Natural killer cell (primary cell): ENCODE results near the gene ALDH1L1. TPM values are rescaled to one million over a fixed set of nuclear protein-coding genes. Genes with fewer than 3 reads are reported as not detected.

Experiments
- ATAC-seq, 3 donors: fragments of 150-1000 bp in 2 of 3; fragments of 200-7000 bp in 1 of 3; cut with Tn5 transposase; 1 replicate in 1 of 3; 2 replicates in 2 of 3; pipeline ENCODE4 v1.10.0; 2021; ENCODE audit warnings: mild to moderate bottlenecking in 2 of 3, moderate library complexity in 2 of 3
- DNase-seq, 2 donors: peaks; one replicate each; pipeline versions ENCODE4 v3.0.0 to v3.0.0-alpha.2; 2013 to 2021; ENCODE audit warnings: mixed read lengths in 1 of 2
- H3K27ac ChIP-seq: one replicate; pipeline ENCODE4 v1.5.1; 2013; ENCODE audit warnings: mild to moderate bottlenecking, low read length
- H3K27me3 ChIP-seq: one replicate; pipeline ENCODE4 v1.6.1; 2013; ENCODE audit warnings: low read length; ENCODE audit not compliant: control insufficient read depth, insufficient read depth
- H3K36me3 ChIP-seq: one replicate; pipeline ENCODE4 v1.6.1; 2013; ENCODE audit warnings: low read length; ENCODE audit not compliant: control insufficient read depth, insufficient read depth
- H3K4me1 ChIP-seq: one replicate; pipeline ENCODE4 v1.6.1; 2013; ENCODE audit warnings: low read length; ENCODE audit not compliant: control insufficient read depth, insufficient read depth
- H3K4me3 ChIP-seq: one replicate; pipeline ENCODE4 v1.5.1; 2013; ENCODE audit warnings: low read length
- H3K9me3 ChIP-seq: one replicate; pipeline ENCODE4 v1.6.1; 2013; ENCODE audit warnings: low read length; ENCODE audit not compliant: control insufficient read depth, insufficient read depth
- H3K27ac Mint-ChIP-seq, 2 donors: one replicate each; pipeline ENCODE4 v1.8.0; 2022; ENCODE audit warnings: mild to moderate bottlenecking in 2 of 2, mixed read lengths in 2 of 2, moderate library complexity in 1 of 2
- H3K27me3 Mint-ChIP-seq, 2 donors: one replicate each; pipeline ENCODE4 v1.8.0; 2022; ENCODE audit warnings: low read depth in 2 of 2, mixed read lengths in 2 of 2
- H3K36me3 Mint-ChIP-seq: one replicate; pipeline ENCODE4 v1.8.0; 2022; ENCODE audit warnings: mixed read lengths
- H3K4me1 Mint-ChIP-seq, 2 donors: one replicate each; pipeline ENCODE4 v1.8.0; 2022; ENCODE audit warnings: mixed read lengths in 2 of 2
- H3K4me3 Mint-ChIP-seq: one replicate; pipeline ENCODE4 v1.8.0; 2022; ENCODE audit warnings: mild to moderate bottlenecking, moderate library complexity, mixed read lengths
- H3K9me3 Mint-ChIP-seq, 2 donors: one replicate each; pipeline ENCODE4 v1.8.0; 2022; ENCODE audit warnings: mixed read lengths in 2 of 2
- WGBS: methylation state at CpG from one replicate; pipeline ENCODE4 v1.1.7; 2013; ENCODE audit warnings: missing lambda C conversion rate; ENCODE audit not compliant: insufficient coverage; 5-methylcytosine and 5-hydroxymethylcytosine counted together
- intact Hi-C: fragments of 100-400 bp; cut with micrococcal nuclease; formaldehyde crosslinking; loops from one replicate; pipeline ENCODE4 v1.14.2; 2022
- total RNA-seq, 4 donors: library from RNA; stranded (reverse); fragments of 120-200 nt in 1 of 4; gene quantifications; one replicate each; pipeline versions ENCODE4 v1.2.3 to v1.2.4, GENCODE V29; 2013 to 2022
- TF ChIP-seq, protein P1 (sequence below): fragments of 200-600 bp; IDR thresholded peaks from one replicate; pipeline ENCODE4 v1.8.0; 2022; ENCODE audit warnings: antibody characterized with exemption

The ALDH1L1 gene
- total RNA-seq, 3 donors from 2014 or later (not counting 1 experiment from before 2014, with no cell fraction given) = not detected

DNA sequence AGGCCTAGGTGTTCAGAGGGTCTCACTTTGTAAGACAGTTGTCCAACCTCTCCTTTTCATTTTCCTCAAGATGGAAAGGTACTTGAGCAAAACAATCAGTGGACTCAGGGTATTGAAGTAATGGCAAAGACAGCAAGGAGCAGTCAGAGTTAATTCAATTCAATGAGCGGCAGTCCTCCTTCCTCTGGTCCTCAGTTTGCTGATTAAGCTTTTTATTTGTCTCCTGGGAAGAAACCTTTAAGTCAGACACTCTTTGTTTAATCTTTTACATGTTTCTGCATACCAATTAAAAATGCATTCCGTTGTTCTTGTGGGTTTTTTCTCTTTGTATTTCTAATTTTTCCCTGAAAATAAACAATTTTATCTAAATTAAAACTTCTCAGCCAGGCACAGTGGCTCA lies 18.9 kb upstream of the ALDH1L1 start:
- ATAC-seq = no peak
- peaks cover 0 to 3% of the 10 kb centered on the region in 2 donors for H3K9me3 Mint-ChIP-seq
- no peaks in the 10 kb centered on the region for H3K4me1 Mint-ChIP-seq
- Histone ChIP-seq H3K36me3 (no peaks in the 10 kb centered on the region), H3K4me3 (no peak overlapping the region), H3K4me1 (no peaks in the 10 kb centered on the region), H3K27ac (no peak overlapping the region), H3K27me3 (no peaks in the 10 kb centered on the region), H3K9me3 (no peaks in the 10 kb centered on the region)
- DNase-seq = no peak
- H3K36me3 Mint-ChIP-seq = no peaks in the 10 kb centered on the region
- H3K4me3 Mint-ChIP-seq = no peak overlapping the region
- intact Hi-C loops = no loop called here
- H3K27ac Mint-ChIP-seq = no peak overlapping the region
- peaks cover 0 to 30% of the 10 kb centered on the region in 2 donors for H3K27me3 Mint-ChIP-seq
- 80% methylated on average over 2 of the region's 2 CpGs for WGBS
- TF ChIP-seq, protein P1, sequence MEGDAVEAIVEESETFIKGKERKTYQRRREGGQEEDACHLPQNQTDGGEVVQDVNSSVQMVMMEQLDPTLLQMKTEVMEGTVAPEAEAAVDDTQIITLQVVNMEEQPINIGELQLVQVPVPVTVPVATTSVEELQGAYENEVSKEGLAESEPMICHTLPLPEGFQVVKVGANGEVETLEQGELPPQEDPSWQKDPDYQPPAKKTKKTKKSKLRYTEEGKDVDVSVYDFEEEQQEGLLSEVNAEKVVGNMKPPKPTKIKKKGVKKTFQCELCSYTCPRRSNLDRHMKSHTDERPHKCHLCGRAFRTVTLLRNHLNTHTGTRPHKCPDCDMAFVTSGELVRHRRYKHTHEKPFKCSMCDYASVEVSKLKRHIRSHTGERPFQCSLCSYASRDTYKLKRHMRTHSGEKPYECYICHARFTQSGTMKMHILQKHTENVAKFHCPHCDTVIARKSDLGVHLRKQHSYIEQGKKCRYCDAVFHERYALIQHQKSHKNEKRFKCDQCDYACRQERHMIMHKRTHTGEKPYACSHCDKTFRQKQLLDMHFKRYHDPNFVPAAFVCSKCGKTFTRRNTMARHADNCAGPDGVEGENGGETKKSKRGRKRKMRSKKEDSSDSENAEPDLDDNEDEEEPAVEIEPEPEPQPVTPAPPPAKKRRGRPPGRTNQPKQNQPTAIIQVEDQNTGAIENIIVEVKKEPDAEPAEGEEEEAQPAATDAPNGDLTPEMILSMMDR = no peak

DNA sequence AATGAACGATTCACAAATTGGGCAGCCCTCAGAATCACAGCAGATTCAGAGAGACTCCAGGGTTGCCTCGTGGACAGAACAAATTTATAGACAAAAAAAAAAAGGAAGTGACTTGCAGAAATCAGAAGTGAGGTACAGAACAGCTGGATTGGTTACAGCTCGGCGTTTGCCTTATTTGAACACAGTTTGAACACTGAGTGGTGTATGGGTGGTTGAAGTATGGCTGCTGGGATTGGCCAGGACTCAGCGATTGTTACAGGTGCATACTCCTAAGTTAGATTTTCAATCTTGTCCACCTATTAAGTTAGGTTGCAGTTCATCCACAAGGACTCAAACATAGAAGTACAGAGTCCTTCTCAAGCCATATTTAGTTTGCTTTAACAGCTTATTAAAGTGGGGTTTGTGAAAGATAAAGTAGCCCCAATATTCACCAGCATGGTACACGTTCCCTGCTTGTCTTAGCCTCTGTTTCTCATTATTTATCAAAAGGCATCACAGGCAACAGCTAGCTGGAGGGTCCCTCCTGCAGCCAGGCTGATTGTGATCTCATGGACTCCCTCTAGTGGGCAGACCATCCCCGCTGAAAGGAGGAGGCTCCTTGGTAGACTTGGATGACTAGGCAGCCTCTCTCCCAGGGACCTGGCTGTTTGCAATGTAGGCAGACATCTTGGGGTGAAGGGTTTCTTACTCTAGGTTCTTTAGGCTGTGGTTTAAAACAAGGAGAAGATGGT lies 17.6 kb upstream of the ALDH1L1 start:
- peak in 1 of 2 donors; percentile 59 for DNase-seq
- 14% methylated on average over 6 of the region's 7 CpGs for WGBS
- intact Hi-C loops = no loop called here

DNA sequence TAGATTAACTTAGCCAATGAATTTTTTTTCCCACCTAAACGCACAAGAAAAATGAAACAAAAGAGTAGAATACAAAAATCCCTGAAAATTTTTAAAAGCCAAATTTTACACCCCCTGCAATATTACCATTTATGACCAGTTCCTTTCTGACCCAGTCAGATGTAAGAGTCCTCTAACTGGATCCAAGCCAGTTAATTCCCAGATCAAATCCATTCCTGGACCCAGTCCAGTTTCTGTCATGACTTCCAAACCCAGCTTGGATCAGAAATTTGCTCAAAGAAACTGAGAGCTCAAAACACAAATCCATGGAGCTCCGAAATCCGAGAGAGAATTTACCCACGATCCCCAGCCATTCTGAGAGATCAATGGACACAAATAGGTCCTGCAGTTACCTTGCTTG lies 17.0 kb upstream of the ALDH1L1 start:
- Histone ChIP-seq H3K4me1 (no peaks in the 10 kb centered on the region), H3K4me3 (no peak overlapping the region), H3K36me3 (no peaks in the 10 kb centered on the region), H3K27ac (no peak overlapping the region), H3K9me3 (no peaks in the 10 kb centered on the region), H3K27me3 (no peaks in the 10 kb centered on the region)
- Mint-ChIP-seq H3K4me1 (no peaks in the 10 kb centered on the region), H3K27me3 (peaks cover 0 to 25% of the 10 kb centered on the region in 2 donors), H3K9me3 (peaks cover 0 to 3% of the 10 kb centered on the region in 2 donors), H3K4me3 (no peak overlapping the region), H3K27ac (no peak overlapping the region), H3K36me3 (no peaks in the 10 kb centered on the region)
- 89% methylated on average over 4 of the region's 4 CpGs for WGBS
- DNase-seq = no peak
- intact Hi-C loops = no loop called here
- no peak for ATAC-seq
- TF ChIP-seq, protein P1 = no peak

More for the DNA sequence above, 17.6 kb upstream of the ALDH1L1 start:
- H3K36me3 ChIP-seq = no peaks in the 10 kb centered on the region
- no peak overlapping the region for H3K27ac ChIP-seq
- Mint-ChIP-seq H3K27me3 (peaks cover 0 to 24% of the 10 kb centered on the region in 2 donors), H3K36me3 (no peaks in the 10 kb centered on the region), H3K4me1 (no peaks in the 10 kb centered on the region), H3K4me3 (no peak overlapping the region), H3K27ac (no peak overlapping the region), H3K9me3 (peaks cover 0 to 3% of the 10 kb centered on the region in 2 donors)
- peak in 2 of 3 donors; percentile 34 to 76 for ATAC-seq
- TF ChIP-seq, protein P1 = peak; percentile 51
- H3K4me1 ChIP-seq = no peaks in the 10 kb centered on the region
- H3K9me3 ChIP-seq = no peaks in the 10 kb centered on the region
- no peak overlapping the region for H3K4me3 ChIP-seq
- no peaks in the 10 kb centered on the region for H3K27me3 ChIP-seq
